ENCODE results near the gene UNC5B.
"Not testable (repeated sequence)": the region's sequence is repeated elsewhere in the genome, so short reads cannot be mapped to it uniquely, and the experiment has no call there.

The UNC5B gene

GRCh38 chr10:71285986-71286385 is 73.6 kb downstream of the UNC5B start:
- no peak for DNase-seq

GRCh38 chr10:71286521-71287294 is 74.3 kb downstream of the UNC5B start:
- no peak for DNase-seq

DNA sequence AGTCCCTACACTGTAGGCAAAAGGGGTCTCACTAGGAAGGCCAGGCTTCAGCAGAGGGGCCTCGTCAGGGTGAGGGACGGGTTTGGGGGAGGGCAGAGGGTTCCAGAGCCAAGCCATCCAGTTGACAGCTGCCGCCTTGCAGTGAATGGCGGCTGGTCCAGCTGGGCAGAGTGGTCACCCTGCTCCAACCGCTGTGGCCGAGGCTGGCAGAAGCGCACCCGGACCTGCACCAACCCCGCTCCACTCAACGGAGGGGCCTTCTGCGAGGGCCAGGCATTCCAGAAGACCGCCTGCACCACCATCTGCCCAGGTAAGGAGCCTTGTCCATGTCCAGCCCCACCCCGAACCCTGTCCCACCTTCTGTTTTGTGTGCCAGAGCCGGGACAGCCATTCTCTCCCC is 75.1 kb downstream of the UNC5B start:
- DNase-seq = no peak

GRCh38 chr10:71288461-71288860 is 76.1 kb downstream of the UNC5B start:
- no peak for DNase-seq

GRCh38 chr10:71289421-71290130 is 77.2 kb downstream of the UNC5B start:
- no peak for DNase-seq

DNA sequence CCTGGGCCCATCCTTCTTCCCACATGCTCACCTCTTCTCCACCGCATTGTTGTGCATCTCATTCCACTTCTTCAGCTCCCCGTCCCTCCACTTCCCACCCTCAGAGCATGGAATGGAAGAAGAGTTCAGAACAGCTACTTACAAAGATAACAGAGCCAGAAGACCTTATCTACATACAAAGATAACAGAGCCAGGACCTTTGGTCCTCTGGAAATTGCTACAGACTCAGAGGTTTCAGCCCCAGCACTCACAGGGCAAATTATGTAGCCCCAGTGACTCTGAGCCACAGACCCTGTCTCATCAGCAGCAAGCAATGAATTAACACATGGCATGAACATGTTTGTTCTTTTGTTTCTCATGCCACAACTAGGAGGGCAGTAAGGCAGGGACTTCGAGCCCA is 78.0 kb downstream of the UNC5B start:
- no peak for DNase-seq

DNA sequence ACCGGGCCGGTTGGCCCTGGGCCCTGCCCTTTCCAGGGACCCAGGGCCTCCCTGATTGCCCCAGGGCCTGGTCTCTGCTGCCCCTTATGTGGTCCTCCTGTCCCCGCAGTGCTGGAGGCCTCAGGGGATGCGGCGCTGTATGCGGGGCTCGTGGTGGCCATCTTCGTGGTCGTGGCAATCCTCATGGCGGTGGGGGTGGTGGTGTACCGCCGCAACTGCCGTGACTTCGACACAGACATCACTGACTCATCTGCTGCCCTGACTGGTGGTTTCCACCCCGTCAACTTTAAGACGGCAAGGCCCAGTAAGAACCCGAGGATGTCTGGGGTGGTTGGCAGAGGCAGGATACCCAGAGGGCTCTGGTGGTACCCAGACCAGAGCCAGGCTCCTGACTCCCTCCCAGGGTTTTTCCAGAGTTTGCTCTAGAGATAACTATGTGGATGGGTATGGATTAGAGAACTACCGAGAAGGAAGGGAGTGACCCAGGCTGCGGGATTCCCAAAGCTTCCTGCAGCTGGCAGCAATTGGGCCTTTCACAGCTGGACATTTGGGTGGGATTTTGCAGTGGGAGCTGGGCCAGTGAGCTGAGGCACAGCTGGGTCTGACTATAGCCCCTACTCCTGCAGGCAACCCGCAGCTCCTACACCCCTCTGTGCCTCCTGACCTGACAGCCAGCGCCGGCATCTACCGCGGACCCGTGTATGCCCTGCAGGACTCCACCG is 78.6 kb downstream of the UNC5B start:
- DNase-seq = no peak

GRCh38 chr10:71291528-71291900 is 79.1 kb downstream of the UNC5B start:
- no peak for DNase-seq

- DNase-seq = no peak
These were observed 80.5 kb downstream of the UNC5B start for GRCh38 chr10:71292624-71293445.

DNA sequence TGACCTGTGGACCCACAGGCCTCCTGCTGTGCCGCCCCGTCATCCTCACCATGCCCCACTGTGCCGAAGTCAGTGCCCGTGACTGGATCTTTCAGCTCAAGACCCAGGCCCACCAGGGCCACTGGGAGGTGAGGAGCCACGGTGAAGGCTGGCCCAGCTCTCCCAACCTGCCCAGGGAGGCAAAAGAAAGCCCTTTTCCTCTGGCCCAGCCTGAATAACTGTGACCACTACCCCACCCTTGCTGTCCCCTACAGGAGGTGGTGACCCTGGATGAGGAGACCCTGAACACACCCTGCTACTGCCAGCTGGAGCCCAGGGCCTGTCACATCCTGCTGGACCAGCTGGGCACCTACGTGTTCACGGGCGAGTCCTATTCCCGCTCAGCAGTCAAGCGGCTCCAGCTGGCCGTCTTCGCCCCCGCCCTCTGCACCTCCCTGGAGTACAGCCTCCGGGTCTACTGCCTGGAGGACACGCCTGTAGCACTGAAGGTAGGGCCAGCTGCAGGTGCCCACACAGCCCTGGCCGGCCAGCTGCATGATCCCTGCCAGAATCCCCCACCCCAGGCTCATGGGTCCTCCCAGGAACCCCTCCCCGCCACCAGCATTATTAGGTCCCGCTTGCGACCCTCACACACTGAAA is 81.2 kb downstream of the UNC5B start:
- DNase-seq = no peak

GRCh38 chr10:71294091-71294561 is 81.8 kb downstream of the UNC5B start:
- no peak for DNase-seq

GRCh38 chr10:71294856-71295255 is 82.5 kb downstream of the UNC5B start:
- no peak for DNase-seq

- no peak for DNase-seq
These were observed 83.3 kb downstream of the UNC5B start for GRCh38 chr10:71295641-71296040.

DNA sequence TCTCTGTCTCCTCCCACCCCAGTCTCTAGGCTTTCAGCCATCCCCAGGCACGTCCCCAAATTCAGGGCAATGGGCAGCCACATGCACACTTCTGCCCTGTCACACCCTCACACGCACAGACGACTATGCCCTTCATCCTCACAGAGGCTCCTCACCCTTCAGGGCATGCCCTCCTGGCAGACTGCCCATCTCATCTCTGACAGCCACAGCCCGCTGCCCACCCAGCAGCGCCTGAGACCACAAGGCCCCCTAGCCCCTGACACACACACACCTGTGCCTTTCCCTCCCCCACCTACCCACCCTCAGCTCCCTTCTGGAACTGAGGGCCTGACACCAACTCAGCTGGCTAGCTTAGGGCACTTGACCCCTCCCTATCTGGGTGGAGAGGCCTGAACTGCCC is 83.7 kb downstream of the UNC5B start:
- no peak for DNase-seq

DNA sequence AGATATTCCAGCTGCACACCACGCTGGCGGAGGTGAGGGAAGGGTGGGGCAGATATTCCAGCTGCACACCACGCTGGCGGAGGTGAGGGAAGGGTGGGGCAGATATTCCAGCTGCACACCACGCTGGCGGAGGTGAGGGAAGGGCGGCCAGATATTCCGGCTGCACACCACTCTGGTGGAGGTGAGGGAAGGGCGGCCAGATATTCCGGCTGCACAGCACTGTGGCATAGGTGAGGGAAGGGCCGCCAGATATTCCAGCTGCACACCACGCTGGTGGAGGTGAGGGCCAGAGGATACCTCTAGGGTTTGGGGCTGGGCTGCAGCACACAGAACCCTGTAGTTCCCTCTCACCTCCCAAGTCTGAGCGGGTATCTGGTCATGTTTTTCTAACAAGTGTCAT is 84.4 kb downstream of the UNC5B start:
- not testable (repeated sequence) for DNase-seq

DNA sequence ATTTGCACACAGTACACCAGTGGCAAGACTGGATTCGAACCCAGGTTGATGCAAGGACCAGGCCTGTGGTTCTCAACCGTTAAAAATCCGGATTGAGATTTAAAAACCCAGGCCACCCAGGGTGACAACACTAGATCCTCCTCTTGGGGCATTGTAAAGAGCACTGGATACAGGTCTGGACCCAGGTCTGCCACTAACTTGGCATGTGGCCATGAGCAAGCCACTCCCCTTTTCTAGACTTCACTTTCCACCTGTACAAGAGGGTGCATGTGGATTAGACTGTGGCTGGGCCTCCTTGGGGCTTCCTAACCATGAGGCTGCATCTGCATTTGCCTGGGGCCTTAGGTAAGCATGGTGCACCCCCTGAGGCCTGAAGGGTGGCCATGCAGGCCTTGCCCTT is 85.0 kb downstream of the UNC5B start:
- DNase-seq = no peak

GRCh38 chr10:71299071-71299785 is 86.9 kb downstream of the UNC5B start:
- no peak for DNase-seq

- DNase-seq = no peak
These were observed 88.4 kb downstream of the UNC5B start for GRCh38 chr10:71300555-71301370.

DNA sequence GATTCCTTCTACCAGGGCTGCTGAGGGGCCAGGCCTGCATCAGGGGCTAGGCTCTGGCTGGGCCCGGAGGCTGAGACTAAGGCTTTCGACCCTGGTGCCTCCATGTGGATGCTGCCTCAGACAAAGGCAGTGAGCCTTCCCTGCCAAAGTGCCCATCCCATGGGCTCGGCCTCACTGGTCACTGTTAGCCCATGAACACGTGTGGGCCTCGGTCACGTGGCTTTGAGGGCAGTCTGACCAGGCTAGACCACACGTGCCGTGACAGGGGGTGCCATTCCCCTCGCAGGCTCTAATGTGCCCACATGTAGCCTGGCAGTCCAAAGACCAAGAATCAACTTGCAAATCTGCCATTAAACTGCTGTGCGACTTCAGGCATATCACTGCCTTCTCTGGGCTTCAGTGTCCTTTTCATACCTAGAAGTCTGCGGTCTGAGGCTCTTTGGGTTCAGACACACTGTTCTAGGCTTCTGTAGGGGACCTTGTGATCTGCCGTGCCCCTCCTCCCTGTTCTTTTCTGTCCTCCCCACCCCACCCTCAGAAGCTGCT is 89.1 kb downstream of the UNC5B start:
- no peak for DNase-seq

- no peak for DNase-seq
These were observed 90.1 kb downstream of the UNC5B start for GRCh38 chr10:71302451-71302850.
